OCI-LY1 (cell line): Measurements from ENCODE around the gene CARM1.

Experiments
- H2AFZ ChIP-seq: fragments of 200-600 bp; sonication (generic), shearing (Covaris generic); 2 replicates; pipeline ENCODE4 v1.6.0; 2014; ENCODE audit warnings: antibody characterized with exemption, mild to moderate bottlenecking, low read length
- H3F3A ChIP-seq: fragments of 200-600 bp; sonication (generic), shearing (Covaris generic); 2 replicates; pipeline ENCODE4 v1.6.0; 2014; ENCODE audit warnings: mild to moderate bottlenecking, antibody characterized with exemption, low read length, moderate library complexity; ENCODE audit not compliant: insufficient read depth
- H3K27ac ChIP-seq: fragments of 200-600 bp; sonication (generic); 2 replicates; pipeline ENCODE4 v1.5.1; 2014; ENCODE audit warnings: low read length, mixed run types, mild to moderate bottlenecking, low read depth; ENCODE audit not compliant: poor library complexity, severe bottlenecking
- H3K27me3 ChIP-seq: fragments of 200-600 bp; sonication (generic); 2 replicates; pipeline ENCODE4 v1.6.0; 2014; ENCODE audit warnings: antibody characterized with exemption, mild to moderate bottlenecking, low read length, moderate library complexity; ENCODE audit not compliant: insufficient read depth
- H3K36me3 ChIP-seq: fragments of 200-600 bp; sonication (generic); 2 replicates; pipeline ENCODE4 v1.6.1; 2014; ENCODE audit warnings: mild to moderate bottlenecking, antibody characterized with exemption, low read length, moderate library complexity, mixed read lengths; ENCODE audit not compliant: insufficient read depth
- H3K4me1 ChIP-seq: fragments of 200-600 bp; sonication (generic); 2 replicates; pipeline ENCODE4 v1.5.1; 2014; ENCODE audit warnings: mild to moderate bottlenecking, low read length, moderate library complexity; ENCODE audit not compliant: insufficient read depth, severe bottlenecking
- H3K4me2 ChIP-seq: fragments of 200-600 bp; sonication (generic), shearing (Covaris generic); 2 replicates; pipeline ENCODE4 v1.6.1; 2014; ENCODE audit warnings: low read length
- H3K4me3 ChIP-seq: fragments of 200-600 bp; sonication (generic); 2 replicates; pipeline ENCODE4 v1.5.1; 2014; ENCODE audit warnings: low read length, low read depth, mild to moderate bottlenecking, mixed read lengths; ENCODE audit not compliant: poor library complexity, severe bottlenecking
- H3K79me2 ChIP-seq: fragments of 200-600 bp; shearing (Covaris generic); 2 replicates; pipeline ENCODE4 v1.6.1; 2016; ENCODE audit warnings: mixed run types, low read length, mixed read lengths; ENCODE audit not compliant: insufficient read depth
- H3K9ac ChIP-seq: fragments of 200-600 bp; sonication (generic), shearing (Covaris generic); 2 replicates; pipeline ENCODE4 v1.6.1; 2014; ENCODE audit warnings: mild to moderate bottlenecking, low read length, mixed read lengths
- H3K9me2 ChIP-seq: fragments of 200-600 bp; sonication (generic), shearing (Covaris generic); 2 replicates; pipeline ENCODE4 v1.6.1; 2014; ENCODE audit warnings: low read depth, mild to moderate bottlenecking, low read length, mixed read lengths
- H3K9me3 ChIP-seq: fragments of 200-600 bp; shearing (Covaris generic); 2 replicates; pipeline ENCODE4 v1.6.1; 2014; ENCODE audit warnings: low read length, mixed read lengths
- H4K20me1 ChIP-seq: fragments of 200-600 bp; sonication (generic), shearing (Covaris generic); 2 replicates; pipeline ENCODE4 v1.6.0; 2016; ENCODE audit warnings: mild to moderate bottlenecking, low read length; ENCODE audit not compliant: insufficient read depth
- CTCF ChIP-seq: fragments of 200-600 bp; sonication (generic), shearing (Covaris generic); IDR thresholded peaks from 2 replicates; pipeline ENCODE4 v1.5.1; 2017; ENCODE audit warnings: mild to moderate bottlenecking, antibody characterized with exemption, low read length, moderate library complexity, mixed read lengths
- EZH2 ChIP-seq: fragments of 200-600 bp; sonication (generic), shearing (Covaris generic); IDR thresholded peaks from 2 replicates; pipeline ENCODE4 v1.8.0; 2017; ENCODE audit warnings: borderline replicate concordance, mixed run types, mild to moderate bottlenecking, antibody characterized with exemption, low read length, moderate library complexity, mixed read lengths

Gene CARM1

GRCh38 chr19:10907925-10908324 lies 36.6 kb downstream of the CARM1 start:
- Histone ChIP-seq H4K20me1 (no peaks in the 10 kb centered on the region), H3K36me3 (peaks cover 52% of the 10 kb centered on the region), H3F3A (no peaks in the 10 kb centered on the region), H3K4me1 (no peaks in the 10 kb centered on the region), H3K9me2 (no peaks in the 10 kb centered on the region), H3K4me3 (no peak overlapping the region), H3K9me3 (no peaks in the 10 kb centered on the region), H2AFZ (no peak overlapping the region), H3K27ac (no peak overlapping the region), H3K9ac (no peak overlapping the region), H3K27me3 (no peaks in the 10 kb centered on the region), H3K4me2 (no peak overlapping the region), H3K79me2 (no peaks in the 10 kb centered on the region)
- TF ChIP-seq CTCF, result no peak
- no peak for TF ChIP-seq EZH2

GRCh38 chr19:10908380-10908960 lies 37.1 kb downstream of the CARM1 start:
- H3K4me2 ChIP-seq, result no peak overlapping the region
- no peaks in the 10 kb centered on the region for H3K9me2 ChIP-seq
- no peaks in the 10 kb centered on the region for H3K9me3 ChIP-seq
- H3K36me3 ChIP-seq, result peaks cover 50% of the 10 kb centered on the region
- H3F3A ChIP-seq, result no peaks in the 10 kb centered on the region
- H3K27me3 ChIP-seq, result no peaks in the 10 kb centered on the region
- no peak overlapping the region for H3K4me3 ChIP-seq
- TF ChIP-seq EZH2 (no peak), CTCF (no peak)
- no peaks in the 10 kb centered on the region for H3K4me1 ChIP-seq
- no peak overlapping the region for H3K27ac ChIP-seq
- no peaks in the 10 kb centered on the region for H4K20me1 ChIP-seq
- no peak overlapping the region for H3K9ac ChIP-seq
- no peak overlapping the region for H2AFZ ChIP-seq
- no peaks in the 10 kb centered on the region for H3K79me2 ChIP-seq

- no peaks in the 10 kb centered on the region for H3K4me1 ChIP-seq
- H3K27me3 ChIP-seq, result no peaks in the 10 kb centered on the region
- no peak overlapping the region for H3K4me2 ChIP-seq
- H3K4me3 ChIP-seq, result no peak overlapping the region
- no peak overlapping the region for H3K27ac ChIP-seq
- no peaks in the 10 kb centered on the region for H3F3A ChIP-seq
- no peaks in the 10 kb centered on the region for H4K20me1 ChIP-seq
- TF ChIP-seq EZH2, result no peak
- H3K79me2 ChIP-seq, result no peaks in the 10 kb centered on the region
- H3K9ac ChIP-seq, result no peak overlapping the region
- H3K36me3 ChIP-seq, result peaks cover 75% of the 10 kb centered on the region
- no peak overlapping the region for H2AFZ ChIP-seq
- no peaks in the 10 kb centered on the region for H3K9me2 ChIP-seq
- no peaks in the 10 kb centered on the region for H3K9me3 ChIP-seq
Measured at GRCh38 chr19:10911579-10912363, 40.4 kb downstream of the CARM1 start.
